ENCODE data around the gene BOK.
"Not testable (repeated sequence)": the region's sequence is repeated elsewhere in the genome, so short reads cannot be mapped to it uniquely, and the experiment has no call there.

The BOK gene

GRCh38 chr2:241559323-241560161 lies 997 bp downstream of the BOK start:
- no peak for DNase-seq

- DNase-seq = no peak
These were observed 1.8 kb downstream of the BOK start for GRCh38 chr2:241560162-241560882.

- DNase-seq = no peak
These were observed 2.4 kb downstream of the BOK start for GRCh38 chr2:241560883-241561474.

DNA sequence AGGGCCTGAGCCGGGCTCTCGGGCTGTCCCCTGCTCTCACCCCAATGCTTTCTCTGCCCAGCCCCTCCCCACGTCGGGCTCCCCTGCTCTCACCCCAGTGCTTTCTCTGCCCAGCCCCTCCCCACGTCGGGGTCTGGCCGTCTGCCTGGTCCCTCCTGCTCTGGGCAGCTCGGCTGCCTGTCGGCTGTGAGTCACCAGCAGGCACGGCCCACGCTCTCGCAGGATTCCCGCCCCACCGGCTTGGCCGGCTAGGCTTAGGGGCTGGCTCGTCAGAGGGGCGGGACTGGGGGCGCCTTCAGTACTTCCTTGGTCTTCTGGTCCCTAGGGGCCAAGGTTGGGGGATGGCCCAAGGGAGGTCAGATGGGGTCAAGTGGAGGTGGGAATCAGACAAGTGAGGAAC lies 3.3 kb downstream of the BOK start:
- no peak for DNase-seq

GRCh38 chr2:241562269-241562891 lies 3.8 kb downstream of the BOK start:
- no peak for DNase-seq

DNA sequence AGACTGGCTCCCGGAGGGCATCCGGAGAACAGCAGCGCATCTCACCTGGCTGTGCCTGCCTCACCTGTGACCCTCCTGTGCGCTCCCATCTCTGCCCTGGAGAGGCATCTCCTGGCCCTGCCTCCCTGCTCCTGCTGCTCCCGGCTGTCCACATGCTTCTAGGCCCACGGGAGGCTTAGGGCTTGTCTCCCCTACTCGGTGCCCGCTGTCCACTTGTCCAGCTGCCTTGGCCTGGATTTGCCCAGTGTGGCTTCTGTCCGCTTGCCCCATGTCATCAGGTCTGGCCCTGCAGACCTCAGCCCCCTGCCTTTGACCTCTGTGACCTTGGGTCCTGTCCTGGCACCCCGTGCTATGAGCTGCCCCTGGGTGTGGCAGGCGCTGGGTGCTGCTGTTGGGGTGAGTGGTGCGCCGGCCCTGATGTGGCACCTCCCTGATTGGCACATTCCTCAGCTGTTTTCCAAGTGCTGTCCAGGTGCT lies 4.5 kb downstream of the BOK start:
- no peak for DNase-seq

DNA sequence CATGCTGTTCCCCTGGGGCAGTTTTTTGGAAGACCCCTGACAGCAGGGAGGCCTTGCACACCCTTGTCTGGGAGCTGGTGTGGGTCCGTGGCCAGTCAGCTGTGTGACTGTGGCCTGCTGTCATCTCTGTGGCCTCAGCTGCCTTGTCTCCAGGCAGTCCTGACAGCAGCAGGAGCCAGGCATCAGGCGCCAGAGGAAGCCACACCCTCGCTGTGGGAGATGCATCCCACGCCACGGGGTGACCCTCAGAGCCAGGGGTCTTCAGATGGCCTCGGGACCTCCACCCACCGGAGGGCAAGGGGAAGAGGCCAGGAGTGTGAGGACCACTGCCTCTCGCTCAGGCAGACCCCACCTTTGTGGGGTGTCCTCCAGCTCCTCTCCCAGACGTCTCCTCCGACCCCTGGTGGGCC lies 5.0 kb downstream of the BOK start:
- DNase-seq = no peak

DNA sequence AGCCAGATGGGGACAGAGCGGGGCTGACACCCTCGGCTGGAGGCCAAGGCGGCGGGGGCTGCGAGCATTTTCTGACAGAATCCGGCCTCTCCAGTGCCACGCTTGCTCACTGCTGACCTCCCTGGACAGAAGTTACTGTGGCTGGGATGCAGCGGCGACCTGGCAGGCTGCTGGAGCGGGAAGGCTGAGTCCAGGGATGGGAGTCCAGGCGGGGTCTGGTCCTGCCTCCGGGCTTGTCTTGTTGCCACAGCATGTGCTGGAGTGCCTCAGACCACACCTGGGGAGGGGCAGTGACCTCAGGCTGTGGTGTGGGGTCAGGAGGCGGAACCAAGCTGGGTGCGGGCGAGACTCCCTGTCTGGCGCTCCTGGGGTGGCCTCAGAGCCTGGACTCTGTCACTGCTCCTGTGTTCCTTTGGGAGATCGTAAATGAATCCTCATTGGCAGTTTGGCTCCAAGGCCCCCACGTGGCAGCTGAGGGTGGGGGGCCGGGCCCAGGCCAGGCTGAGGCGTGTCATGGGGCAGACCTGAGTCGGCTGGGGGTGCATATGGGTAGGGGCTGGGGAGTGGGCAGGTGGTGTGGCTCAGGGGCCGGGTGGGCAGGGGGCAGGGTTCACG lies 5.5 kb downstream of the BOK start:
- DNase-seq = no peak

DNA sequence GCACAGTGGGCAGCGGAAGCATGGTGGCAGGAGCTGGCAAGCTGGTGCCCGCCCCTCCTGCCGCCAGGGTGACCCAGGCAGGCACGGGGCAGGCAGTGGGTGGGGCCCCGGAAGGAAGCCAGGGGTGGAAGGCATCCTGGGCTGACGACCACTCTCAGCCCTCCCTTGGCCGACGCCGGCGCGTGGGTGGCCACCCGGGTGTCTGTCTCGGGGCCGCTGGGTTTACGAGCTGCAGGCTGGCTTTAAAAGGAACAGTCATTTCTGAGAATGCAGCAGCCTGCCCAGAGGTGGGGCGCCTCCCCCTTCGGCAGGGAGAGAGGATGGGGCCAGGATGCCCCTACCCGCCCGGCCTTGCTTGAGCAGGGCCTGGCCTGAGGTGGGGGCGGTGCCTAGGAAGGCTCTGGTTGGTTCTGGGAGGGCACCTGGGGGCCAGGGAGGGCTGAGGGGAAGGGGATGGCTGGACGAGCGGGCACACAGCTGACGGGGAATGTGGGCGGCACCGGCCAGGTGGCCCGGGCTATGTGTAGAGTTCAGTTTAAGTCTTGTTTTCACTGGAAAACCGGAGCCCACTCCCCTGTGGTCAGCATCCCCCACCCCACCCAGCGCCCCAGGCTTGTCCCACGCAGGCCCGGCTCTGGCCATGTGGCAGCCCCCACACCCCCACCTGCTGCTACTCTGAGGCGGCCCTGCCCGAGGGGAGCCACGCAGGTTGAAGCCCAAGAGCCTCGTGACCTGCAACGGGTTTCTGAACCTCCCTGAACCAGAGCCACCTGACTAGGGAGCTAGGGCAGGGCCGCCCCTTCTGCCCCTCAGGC lies 6.3 kb downstream of the BOK start:
- DNase-seq = no peak

- DNase-seq = no peak
These were observed 6.9 kb downstream of the BOK start for GRCh38 chr2:241565411-241565810.

GRCh38 chr2:241566021-241566420 lies 7.5 kb downstream of the BOK start:
- DNase-seq = not testable (repeated sequence)

- DNase-seq = no peak
These were observed 7.9 kb downstream of the BOK start for GRCh38 chr2:241566468-241566867.

- not testable (repeated sequence) for DNase-seq
These were observed 8.7 kb downstream of the BOK start for GRCh38 chr2:241567266-241567665.

DNA sequence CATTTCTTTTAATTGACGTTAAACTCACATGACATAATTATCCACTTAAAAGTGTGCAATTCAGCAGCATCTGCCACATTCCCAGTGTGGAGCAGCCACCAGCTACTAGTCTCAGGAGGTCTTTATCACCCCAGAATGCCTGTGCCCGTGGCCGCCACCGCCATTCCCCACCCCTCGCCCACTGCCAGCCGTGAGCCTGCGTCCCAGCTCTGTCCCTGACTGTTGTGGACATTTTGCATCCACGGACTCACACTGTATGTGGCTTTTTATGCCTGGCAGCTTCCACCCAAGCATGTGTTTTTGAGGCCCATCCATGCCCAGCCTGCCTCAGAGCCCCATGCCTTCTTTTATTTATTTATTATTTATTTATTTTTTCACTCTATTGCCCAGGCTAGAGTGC lies 9.2 kb downstream of the BOK start:
- no peak for DNase-seq

- no peak for DNase-seq
These were observed 10.2 kb downstream of the BOK start for GRCh38 chr2:241568726-241569125.

DNA sequence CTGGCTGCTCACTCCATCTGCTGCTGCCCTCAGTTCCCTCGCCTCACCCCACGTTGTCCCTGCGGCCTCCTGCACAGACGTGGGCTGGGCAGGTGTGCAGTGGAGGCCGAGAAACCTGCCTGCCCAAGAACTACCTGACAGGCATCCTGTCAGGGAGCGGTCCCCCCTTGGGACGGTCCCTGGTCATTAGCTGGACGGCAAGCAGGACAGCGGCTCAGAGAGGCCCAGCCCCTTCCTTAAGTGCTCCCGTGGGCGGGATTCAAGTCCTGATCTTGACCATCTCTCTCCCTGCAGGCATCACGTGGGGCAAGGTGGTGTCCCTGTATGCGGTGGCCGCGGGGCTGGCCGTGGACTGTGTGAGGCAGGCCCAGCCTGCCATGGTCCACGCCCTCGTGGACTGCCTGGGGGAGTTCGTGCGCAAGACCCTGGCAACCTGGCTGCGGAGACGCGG lies 11.3 kb downstream of the BOK start:
- DNase-seq = no peak

GRCh38 chr2:241570961-241571581 lies 12.5 kb downstream of the BOK start:
- DNase-seq = no peak

GRCh38 chr2:241571821-241572620 lies 13.5 kb downstream of the BOK start:
- DNase-seq = no peak

- not testable (repeated sequence) for DNase-seq
These were observed 14.5 kb downstream of the BOK start for GRCh38 chr2:241572915-241573651.

GRCh38 chr2:241573741-241574140 lies 15.2 kb downstream of the BOK start:
- DNase-seq = no peak
